B cell (primary cell): Measurements from ENCODE around the gene DDX10. TPM values are rescaled to one million over a fixed set of nuclear protein-coding genes. Genes with fewer than 3 reads are reported as not detected.

Source experiments
- ATAC-seq: fragments of 200-7000 bp; cut with Tn5 transposase; one replicate; pipeline ENCODE4 v1.10.0; 2021; ENCODE audit warnings: low read depth, mild to moderate bottlenecking, moderate number of reproducible peaks, moderate library complexity
- CTCF ChIA-PET: fragments of 350-600 bp; sonication (Branson Sonifier 250); formaldehyde crosslinking; loops from one replicate; lab custom pipeline; 2021; ENCODE audit warnings: antibody characterized with exemption, inconsistent platforms; lab: Charles Lee
- POLR2A ChIA-PET: fragments of 350-600 bp; sonication (Branson Sonifier 250); formaldehyde crosslinking; loops from one replicate; lab custom pipeline; 2021; ENCODE audit warnings: antibody characterized with exemption; lab: Charles Lee
- DNase-seq: peaks from one replicate; pipeline ENCODE4 v3.0.0; 2013
- H2AFZ ChIP-seq: 2 replicates; pipeline ENCODE4 v1.6.1; 2012; ENCODE audit warnings: mild to moderate bottlenecking, low read depth, low read length; ENCODE audit not compliant: insufficient read depth, poor library complexity, severe bottlenecking
- H3K27ac ChIP-seq, 2 donors: 1 replicate in 1 of 2; 2 replicates in 1 of 2; pipeline ENCODE4 v1.5.1; 2012 to 2013; ENCODE audit warnings: low read length in 2 of 2, mild to moderate bottlenecking in 2 of 2, moderate library complexity in 1 of 2
- H3K27me3 ChIP-seq, 4 experiments: fragments of 200-600 bp in 1 of 4; sonication (generic) in 1 of 4; replicated peaks in 1 of 4; 1 replicate in 2 of 4; 2 replicates in 2 of 4; pipeline versions ENCODE4 v1.6.1 to v1.7.0; 2013 to 2016; ENCODE audit warnings: low read length in 3 of 4, mild to moderate bottlenecking in 2 of 4, mixed read lengths in 1 of 4, moderate library complexity in 1 of 4; ENCODE audit not compliant: insufficient read depth in 4 of 4, control insufficient read depth in 3 of 4; ENCODE audit errors: control extremely low read depth in 1 of 4
- H3K36me3 ChIP-seq, 2 experiments: replicated peaks in 1 of 2; 1 replicate in 1 of 2; 2 replicates in 1 of 2; pipeline versions ENCODE4 v1.6.1 to v1.7.1; 2013; ENCODE audit warnings: low read length in 1 of 2; ENCODE audit not compliant: insufficient read depth in 2 of 2, control insufficient read depth in 1 of 2; ENCODE audit errors: control extremely low read depth in 1 of 2, extremely low read depth in 1 of 2
- H3K4me1 ChIP-seq, 2 donors: fragments of 200-600 bp in 1 of 2; sonication (generic) in 1 of 2; 1 replicate in 1 of 2; 2 replicates in 1 of 2; pipeline versions ENCODE4 v1.5.1 to v1.6.1; 2013 to 2017; ENCODE audit warnings: low read length in 2 of 2; ENCODE audit not compliant: control insufficient read depth in 2 of 2, insufficient read depth in 2 of 2
- H3K4me2 ChIP-seq: replicated peaks from 2 replicates; pipeline ENCODE3; 2012; ENCODE audit warnings: mild to moderate bottlenecking, low read depth, low read length; ENCODE audit not compliant: poor library complexity, severe bottlenecking
- H3K4me3 ChIP-seq, 5 experiments: fragments of 200-600 bp in 1 of 5; sonication (generic) in 1 of 5; 1 replicate in 3 of 5; 2 replicates in 2 of 5; pipeline versions ENCODE4 v1.5.1 to v1.7.0; 2011 to 2016; ENCODE audit warnings: low read length in 4 of 5, mild to moderate bottlenecking in 4 of 5, low read depth in 2 of 5, control low read depth in 1 of 5, moderate library complexity in 1 of 5; ENCODE audit not compliant: insufficient read depth in 1 of 5; ENCODE audit errors: control extremely low read depth in 1 of 5, extremely low read depth in 1 of 5
- H3K79me2 ChIP-seq: fragments of 200-600 bp; sonication (generic); one replicate; pipeline ENCODE4 v1.6.0; 2016; ENCODE audit warnings: low read length; ENCODE audit not compliant: control insufficient read depth, insufficient read depth
- H3K9ac ChIP-seq: fragments of 200-600 bp; sonication (generic); 2 replicates; pipeline ENCODE4 v1.6.1; 2017; ENCODE audit warnings: mild to moderate bottlenecking, low read length, moderate library complexity
- H3K9me3 ChIP-seq, 3 donors: one replicate each; pipeline versions ENCODE4 v1.6.1 to v1.7.1; 2013; ENCODE audit warnings: low read length in 2 of 3; ENCODE audit not compliant: control insufficient read depth in 2 of 3, insufficient read depth in 1 of 3; ENCODE audit errors: control extremely low read depth in 1 of 3
- H4K20me1 ChIP-seq: 2 replicates; pipeline ENCODE4 v1.6.0; 2012; ENCODE audit warnings: mild to moderate bottlenecking, low read length; ENCODE audit not compliant: insufficient read depth, control insufficient read depth, poor library complexity, severe bottlenecking
- H3K27ac Mint-ChIP-seq: one replicate; pipeline ENCODE4 v1.8.0; 2021; ENCODE audit warnings: mixed read lengths
- H3K27me3 Mint-ChIP-seq: one replicate; pipeline ENCODE4 v1.8.0; 2021; ENCODE audit warnings: mixed read lengths
- H3K4me1 Mint-ChIP-seq: one replicate; pipeline ENCODE4 v1.8.0; 2021; ENCODE audit warnings: mixed read lengths
- H3K4me3 Mint-ChIP-seq: one replicate; pipeline ENCODE4 v1.8.0; 2021; ENCODE audit warnings: mixed read lengths
- H3K9me3 Mint-ChIP-seq: one replicate; pipeline ENCODE4 v1.8.0; 2022; ENCODE audit warnings: mixed read lengths; ENCODE audit not compliant: insufficient read depth
- EZH2 ChIP-seq: IDR thresholded peaks from 2 replicates; pipeline ENCODE4 v1.6.1; 2012; ENCODE audit warnings: borderline replicate concordance, low read depth, mild to moderate bottlenecking, moderate library complexity, low read length; ENCODE audit not compliant: insufficient read depth, poor library complexity, severe bottlenecking
- WGBS: methylation state at CpG from one replicate; pipeline ENCODE4 v1.1.5; 2013; ENCODE audit warnings: missing lambda C conversion rate; ENCODE audit not compliant: insufficient coverage; 5-methylcytosine and 5-hydroxymethylcytosine counted together
- intact Hi-C: fragments of 100-400 bp; cut with micrococcal nuclease; formaldehyde crosslinking; loops from one replicate; pipeline ENCODE4 v1.10.0; 2022
- polyA plus RNA-seq: library from polyadenylated mRNA; depleted of rRNA; stranded (reverse); fragments of >200 nt; gene quantifications from 2 replicates; pipeline ENCODE4 v1.2.3, GENCODE V29; 2012
- total RNA-seq, 2 donors: library from RNA; stranded (reverse); fragments of 120-200 nt in 1 of 2; gene quantifications; 1 replicate in 1 of 2; 2 replicates in 1 of 2; pipeline versions ENCODE4 v1.2.3 to v1.2.4, GENCODE V29; 2013 to 2022
- TF ChIP-seq, protein P1 (sequence below): fragments of 200-600 bp; IDR thresholded peaks from one replicate; pipeline ENCODE4 v1.8.0; 2022; ENCODE audit warnings: antibody characterized with exemption, mild to moderate bottlenecking

The DDX10 gene
- total and polyA plus RNA-seq, 2 donors (not counting 1 experiment from before 2014, with no cell fraction given): 15.6 to 30.6 TPM

- Mint-ChIP-seq H3K4me1 (no peaks in the 10 kb centered on the region), H3K9me3 (peaks cover 3% of the 10 kb centered on the region), H3K27ac (no peak overlapping the region), H3K27me3 (peaks cover 4% of the 10 kb centered on the region), H3K4me3 (no peak overlapping the region)
- Histone ChIP-seq H3K36me3 (no peaks in the 10 kb centered on the region), H3K27me3 (no peaks in the 10 kb centered on the region), H3K9ac (no peak overlapping the region), H3K4me2 (no peak overlapping the region), H3K79me2 (no peaks in the 10 kb centered on the region), H3K9me3 (peaks cover 0 to 1% (median 0%) of the 10 kb centered on the region in 3 donors), H3K4me3 (no peak overlapping the region), H2AFZ (no peak overlapping the region), H3K27ac (no peak overlapping the region), H3K4me1 (no peaks in the 10 kb centered on the region), H4K20me1 (no peaks in the 10 kb centered on the region)
- ChIA-PET POLR2A (no interaction called here), CTCF (no interaction called here)
- DNase-seq (no peak), ATAC-seq (no peak)
- no peak for TF ChIP-seq EZH2
- TF ChIP-seq, protein P1, sequence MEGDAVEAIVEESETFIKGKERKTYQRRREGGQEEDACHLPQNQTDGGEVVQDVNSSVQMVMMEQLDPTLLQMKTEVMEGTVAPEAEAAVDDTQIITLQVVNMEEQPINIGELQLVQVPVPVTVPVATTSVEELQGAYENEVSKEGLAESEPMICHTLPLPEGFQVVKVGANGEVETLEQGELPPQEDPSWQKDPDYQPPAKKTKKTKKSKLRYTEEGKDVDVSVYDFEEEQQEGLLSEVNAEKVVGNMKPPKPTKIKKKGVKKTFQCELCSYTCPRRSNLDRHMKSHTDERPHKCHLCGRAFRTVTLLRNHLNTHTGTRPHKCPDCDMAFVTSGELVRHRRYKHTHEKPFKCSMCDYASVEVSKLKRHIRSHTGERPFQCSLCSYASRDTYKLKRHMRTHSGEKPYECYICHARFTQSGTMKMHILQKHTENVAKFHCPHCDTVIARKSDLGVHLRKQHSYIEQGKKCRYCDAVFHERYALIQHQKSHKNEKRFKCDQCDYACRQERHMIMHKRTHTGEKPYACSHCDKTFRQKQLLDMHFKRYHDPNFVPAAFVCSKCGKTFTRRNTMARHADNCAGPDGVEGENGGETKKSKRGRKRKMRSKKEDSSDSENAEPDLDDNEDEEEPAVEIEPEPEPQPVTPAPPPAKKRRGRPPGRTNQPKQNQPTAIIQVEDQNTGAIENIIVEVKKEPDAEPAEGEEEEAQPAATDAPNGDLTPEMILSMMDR: no peak
- no CpG with 5 or more reads among the region's 3 CpGs for WGBS
- intact Hi-C loops: no loop called here
Observed at GRCh38 chr11:108985236-108985944, 320.5 kb downstream of the DDX10 start.

DNA sequence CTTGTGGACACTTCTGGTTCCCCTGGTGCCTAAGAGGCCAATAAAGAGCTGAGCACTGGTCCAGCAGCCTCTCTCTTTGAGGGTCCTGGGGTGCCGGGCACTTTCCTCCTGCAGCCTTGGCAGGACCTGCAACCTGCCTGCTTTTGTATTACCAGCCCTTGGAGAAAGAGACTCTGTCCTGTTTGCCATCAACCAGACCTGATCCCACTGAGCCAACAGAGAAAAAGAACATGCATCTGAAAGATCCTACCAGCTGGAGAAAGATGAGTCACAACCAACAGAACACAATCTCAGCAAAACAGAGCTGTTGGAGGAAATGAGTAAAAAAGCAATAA is 321.0 kb downstream of the DDX10 start:
- peaks cover 0 to 1% (median 0%) of the 10 kb centered on the region in 3 donors for H3K9me3 ChIP-seq
- TF ChIP-seq, protein P1: no peak
- TF ChIP-seq EZH2: no peak
- intact Hi-C loops: no loop called here
- H3K36me3 ChIP-seq: no peaks in the 10 kb centered on the region
- no peak for DNase-seq
- H3K79me2 ChIP-seq: no peaks in the 10 kb centered on the region
- no peak for ATAC-seq
- no peak overlapping the region for H3K4me3 ChIP-seq
- no peak overlapping the region for H3K27ac ChIP-seq
- H3K9ac ChIP-seq: no peak overlapping the region
- 100% methylated on average over 1 of the region's 1 CpG for WGBS
- Mint-ChIP-seq H3K4me3 (no peak overlapping the region), H3K27me3 (peaks cover 4% of the 10 kb centered on the region), H3K27ac (no peak overlapping the region), H3K9me3 (peaks cover under 1% of the 10 kb centered on the region), H3K4me1 (no peaks in the 10 kb centered on the region)
- POLR2A ChIA-PET: no interaction called here
- no peak overlapping the region for H2AFZ ChIP-seq
- no peaks in the 10 kb centered on the region for H3K4me1 ChIP-seq
- CTCF ChIA-PET: no interaction called here
- no peak overlapping the region for H3K4me2 ChIP-seq
- H4K20me1 ChIP-seq: no peaks in the 10 kb centered on the region
- no peaks in the 10 kb centered on the region for H3K27me3 ChIP-seq
